Measurements from ENCODE around the gene TLX1.
A peak's percentile ranks its signal among the peaks of the same experiment; 100 is the strongest.

TLX1 gene

GRCh38 chr10:101112799-101113594 is 18.1 kb upstream of the TLX1 start:
- no peak for DNase-seq (ENCODE audit: low spot score)

DNA sequence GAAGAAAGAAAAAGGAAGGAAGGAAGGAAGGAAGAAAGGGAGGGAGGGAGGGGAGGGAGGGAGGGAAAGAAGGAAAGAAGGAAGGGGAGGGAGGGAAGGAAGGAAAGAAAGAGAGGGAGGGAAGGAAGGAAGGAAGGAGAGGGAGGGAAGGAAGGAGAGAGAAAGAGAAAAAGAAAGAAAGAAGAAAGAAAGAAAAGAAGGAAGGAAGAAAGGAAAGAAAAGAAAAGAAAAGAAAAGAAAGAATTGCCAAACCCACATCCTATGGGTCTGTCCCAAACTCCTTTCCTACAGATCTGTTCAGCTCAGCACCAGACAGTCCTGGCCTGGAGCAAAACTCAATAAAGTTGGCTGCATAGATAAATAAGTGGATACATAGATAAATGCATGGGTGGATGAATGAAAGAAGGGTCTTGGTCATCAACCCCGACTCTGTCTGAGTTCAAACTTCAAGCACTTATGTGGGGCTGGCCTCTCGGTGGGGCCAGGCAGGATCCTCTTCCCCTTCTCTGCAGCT is 17.2 kb upstream of the TLX1 start:
- no peak for DNase-seq (ENCODE audit: low spot score)

DNA sequence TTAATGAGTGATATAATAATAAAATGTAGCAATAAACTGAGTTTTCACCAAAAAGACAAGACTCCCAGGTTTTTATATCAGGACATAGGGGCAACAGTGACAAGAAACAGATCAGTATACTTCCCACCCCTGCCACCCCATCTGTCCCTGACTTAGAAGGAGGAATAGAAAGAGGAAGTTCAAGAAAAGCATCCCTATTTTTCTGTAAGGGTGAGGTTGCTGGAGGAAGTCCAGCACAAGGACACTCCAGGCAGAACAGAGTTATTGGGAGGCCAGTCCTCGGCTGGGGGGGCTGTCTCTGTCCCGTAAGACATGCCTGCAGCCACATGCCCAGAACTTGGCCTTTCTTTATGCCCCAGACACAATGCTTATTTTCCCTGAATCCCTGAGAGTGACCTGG is 16.5 kb upstream of the TLX1 start:
- DNase-seq (ENCODE audit: low spot score), result no peak

DNA sequence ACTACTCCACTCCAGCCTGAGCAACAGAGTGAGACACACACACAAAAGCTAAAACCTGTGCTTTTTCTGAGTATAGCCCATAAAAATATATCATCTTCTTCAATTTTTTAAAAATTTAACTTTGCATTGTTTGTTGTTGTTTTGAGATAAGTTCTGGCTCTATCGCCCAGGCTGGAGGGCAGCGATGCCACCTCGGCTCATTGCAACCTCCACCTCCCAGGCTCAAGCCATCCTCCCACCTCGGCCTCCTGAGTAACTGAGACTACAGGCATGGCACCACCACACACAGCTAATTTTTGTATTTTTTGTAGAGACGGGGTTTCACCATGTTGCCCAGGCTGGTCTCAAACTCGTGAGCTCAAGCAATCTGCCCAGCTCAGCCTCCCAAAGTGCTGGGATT is 14.3 kb upstream of the TLX1 start:
- no peak for DNase-seq (ENCODE audit: low spot score)

DNA sequence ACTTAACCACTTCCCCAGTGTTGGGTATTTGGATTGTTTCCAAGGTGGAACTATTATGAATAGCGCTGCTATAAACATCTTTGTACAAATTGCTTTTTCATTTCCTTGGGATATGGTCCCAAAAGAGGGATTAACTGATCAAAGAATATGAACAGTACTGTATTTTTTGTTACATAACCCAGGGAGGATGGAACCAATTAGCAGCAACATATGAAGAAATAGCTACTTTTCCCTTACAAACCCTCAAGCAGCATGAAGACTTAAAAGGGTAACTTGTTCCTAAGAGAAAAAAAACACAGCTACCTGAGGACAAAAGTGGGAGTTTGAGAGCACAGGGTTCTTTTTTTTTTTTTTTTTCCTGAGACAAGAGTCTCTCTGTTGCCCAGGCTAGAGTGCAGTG is 13.1 kb upstream of the TLX1 start:
- peak; percentile 36 for DNase-seq (ENCODE audit: low spot score)

DNA sequence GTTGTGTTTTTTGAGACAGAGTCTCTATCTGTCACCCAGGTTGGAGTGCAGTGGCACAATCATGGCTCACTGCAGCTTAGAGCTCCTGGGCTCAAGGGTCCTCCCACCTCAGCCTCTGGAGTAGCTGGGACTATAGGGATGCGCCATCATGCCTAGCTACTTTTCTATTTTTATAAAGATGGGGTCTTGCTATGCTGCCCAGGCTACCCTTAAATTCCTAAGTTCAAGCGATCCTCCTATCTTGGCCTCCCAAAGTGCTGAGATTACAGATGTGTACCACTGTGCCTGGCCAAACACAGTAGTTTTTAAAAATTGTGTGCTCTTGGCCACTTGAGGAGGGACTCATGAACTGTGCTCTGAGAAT is 10.6 kb upstream of the TLX1 start:
- no peak for DNase-seq (ENCODE audit: low spot score)

- no peak for DNase-seq (ENCODE audit: low spot score)
Observed at GRCh38 chr10:101120884-101121653, 10.0 kb upstream of the TLX1 start.

DNA sequence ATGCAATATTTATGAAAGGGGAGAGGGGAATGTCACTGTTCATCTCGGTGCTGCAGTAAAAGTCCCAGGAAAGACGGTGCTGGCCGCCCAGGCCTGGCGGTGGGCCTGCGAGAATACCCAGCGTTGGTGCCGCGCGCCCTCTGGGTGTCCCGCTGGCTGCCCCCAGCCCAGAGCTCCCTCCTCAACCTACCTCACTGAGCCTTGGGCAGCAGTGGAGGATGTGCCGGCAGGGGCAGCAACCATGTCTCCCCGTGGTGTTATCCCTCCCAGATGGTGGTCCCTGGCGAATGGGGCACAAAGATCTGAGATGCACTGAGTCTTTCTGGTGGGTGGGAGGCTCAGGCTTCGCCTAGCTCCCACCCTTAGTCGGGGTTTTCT is 9.5 kb upstream of the TLX1 start:
- no peak for DNase-seq (ENCODE audit: low spot score)

DNA sequence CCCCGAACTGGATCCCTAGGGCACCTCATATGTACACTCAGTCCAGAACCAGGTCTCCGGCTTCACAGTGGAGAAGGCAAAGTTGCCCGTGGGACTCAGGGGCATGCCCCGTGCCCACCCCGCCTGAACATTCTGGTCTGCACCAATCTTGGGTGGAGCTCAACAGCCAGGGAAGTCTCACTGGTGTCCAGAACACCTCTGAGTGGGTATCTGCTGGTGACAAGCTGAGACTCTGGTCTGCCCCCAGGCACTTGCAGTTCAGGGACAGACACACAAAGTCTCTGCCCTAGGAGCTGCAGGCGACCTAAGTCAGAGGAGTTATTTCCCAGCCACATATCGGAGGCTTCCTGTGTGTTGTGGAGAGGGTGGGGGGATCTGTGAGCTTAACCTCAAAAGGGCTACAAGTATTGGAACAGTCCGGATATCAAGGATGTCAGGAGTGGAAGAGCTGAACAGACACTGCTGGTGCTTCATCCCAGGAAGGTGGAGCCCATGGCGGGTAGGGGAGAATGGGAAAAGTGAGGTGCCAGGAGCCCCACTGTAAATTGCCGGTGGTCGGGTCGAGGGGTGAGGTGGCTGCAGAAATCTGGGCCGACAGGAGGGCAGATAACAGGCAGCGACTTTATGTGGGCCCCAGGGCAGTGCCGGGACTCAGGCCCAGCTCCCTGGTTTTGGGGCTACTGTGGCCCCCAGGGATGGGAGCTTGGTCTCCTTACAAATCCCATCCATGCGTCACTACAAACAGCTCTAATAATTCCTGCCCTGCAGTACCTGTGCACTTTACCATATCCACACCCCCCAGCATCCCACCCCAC is 8.6 kb upstream of the TLX1 start:
- no peak for DNase-seq (ENCODE audit: low spot score)

- DNase-seq (ENCODE audit: low spot score), result no peak
Observed at GRCh38 chr10:101123085-101123814, 7.8 kb upstream of the TLX1 start.

DNA sequence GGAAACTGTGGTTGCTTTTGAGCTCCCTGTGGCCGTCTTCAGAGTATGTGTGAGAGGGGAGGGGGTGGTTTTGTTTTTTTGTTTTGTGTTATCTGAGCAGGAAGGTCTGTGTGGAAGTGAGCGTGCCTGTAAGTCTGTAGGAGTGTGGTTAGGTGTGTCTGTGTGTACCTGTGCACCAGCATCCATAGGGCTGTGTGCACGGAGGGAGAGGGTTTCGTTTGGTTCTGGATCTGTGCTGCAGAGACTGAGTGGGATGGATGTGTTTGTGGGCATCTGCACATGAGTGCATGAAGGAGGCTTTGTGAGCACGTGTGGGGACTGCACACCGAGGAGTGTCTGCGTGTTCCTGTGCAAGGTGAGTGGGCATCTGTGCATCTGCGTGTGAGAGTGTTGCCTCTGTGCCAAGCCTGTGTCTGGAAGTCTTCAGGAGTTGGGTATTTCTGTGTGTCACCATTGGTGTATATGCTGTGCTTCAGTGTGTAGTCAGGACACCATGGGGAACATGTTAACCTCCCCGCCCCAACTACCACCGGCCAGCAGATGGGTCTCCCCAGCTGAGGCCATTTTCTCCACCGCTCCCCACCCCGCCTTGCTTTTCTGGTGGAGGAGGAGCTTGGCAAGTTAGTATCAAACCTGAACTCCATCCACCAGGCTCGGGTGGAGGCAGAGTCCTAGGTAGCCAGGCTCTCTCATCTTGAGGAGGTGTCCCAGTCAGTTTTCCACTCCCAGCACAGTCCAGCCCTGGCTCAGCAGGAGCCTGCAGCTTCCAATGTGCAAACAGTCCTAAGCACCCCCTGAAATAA is 7.1 kb upstream of the TLX1 start:
- DNase-seq (ENCODE audit: low spot score), result no peak

- DNase-seq (ENCODE audit: low spot score), result no peak
Observed at GRCh38 chr10:101124933-101125332, 6.2 kb upstream of the TLX1 start.

- no peak for DNase-seq (ENCODE audit: low spot score)
Observed at GRCh38 chr10:101126684-101127628, 4.1 kb upstream of the TLX1 start.

- DNase-seq (ENCODE audit: low spot score), result no peak
Observed at GRCh38 chr10:101130141-101130540, 959 bp upstream of the TLX1 start.

DNA sequence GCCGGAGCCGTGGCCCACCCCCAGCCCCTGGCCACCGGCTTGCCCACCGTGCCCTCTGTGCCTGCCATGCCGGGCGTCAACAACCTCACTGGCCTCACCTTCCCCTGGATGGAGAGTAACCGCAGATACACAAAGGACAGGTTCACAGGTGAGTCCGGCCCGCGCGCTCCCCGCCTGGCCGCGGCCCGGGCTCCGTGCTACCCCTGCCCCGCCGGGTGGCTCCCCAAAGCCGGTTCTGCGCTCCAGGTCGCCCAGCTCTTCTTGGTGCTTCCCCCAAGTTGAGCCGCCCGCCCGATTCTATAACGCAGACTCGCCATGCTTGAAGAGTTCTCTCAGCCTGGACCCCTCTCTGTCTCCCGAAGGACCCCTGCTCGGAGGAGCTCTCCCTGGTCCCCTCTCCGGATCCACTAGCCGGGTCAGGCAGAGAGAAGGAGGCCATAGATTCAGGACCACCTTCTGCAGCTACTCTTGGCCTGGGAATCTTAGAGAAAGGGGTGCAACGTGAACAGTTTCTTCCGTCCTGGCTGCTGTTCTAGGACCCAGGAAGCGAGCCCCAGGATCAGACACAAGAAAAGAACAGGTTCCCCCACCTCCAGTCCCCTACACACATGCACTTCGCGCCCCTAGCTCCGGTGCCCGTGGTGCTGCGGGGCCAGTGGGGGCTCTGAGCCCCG is 999 bp downstream of the TLX1 start:
- DNase-seq (ENCODE audit: low spot score), result no peak

DNA sequence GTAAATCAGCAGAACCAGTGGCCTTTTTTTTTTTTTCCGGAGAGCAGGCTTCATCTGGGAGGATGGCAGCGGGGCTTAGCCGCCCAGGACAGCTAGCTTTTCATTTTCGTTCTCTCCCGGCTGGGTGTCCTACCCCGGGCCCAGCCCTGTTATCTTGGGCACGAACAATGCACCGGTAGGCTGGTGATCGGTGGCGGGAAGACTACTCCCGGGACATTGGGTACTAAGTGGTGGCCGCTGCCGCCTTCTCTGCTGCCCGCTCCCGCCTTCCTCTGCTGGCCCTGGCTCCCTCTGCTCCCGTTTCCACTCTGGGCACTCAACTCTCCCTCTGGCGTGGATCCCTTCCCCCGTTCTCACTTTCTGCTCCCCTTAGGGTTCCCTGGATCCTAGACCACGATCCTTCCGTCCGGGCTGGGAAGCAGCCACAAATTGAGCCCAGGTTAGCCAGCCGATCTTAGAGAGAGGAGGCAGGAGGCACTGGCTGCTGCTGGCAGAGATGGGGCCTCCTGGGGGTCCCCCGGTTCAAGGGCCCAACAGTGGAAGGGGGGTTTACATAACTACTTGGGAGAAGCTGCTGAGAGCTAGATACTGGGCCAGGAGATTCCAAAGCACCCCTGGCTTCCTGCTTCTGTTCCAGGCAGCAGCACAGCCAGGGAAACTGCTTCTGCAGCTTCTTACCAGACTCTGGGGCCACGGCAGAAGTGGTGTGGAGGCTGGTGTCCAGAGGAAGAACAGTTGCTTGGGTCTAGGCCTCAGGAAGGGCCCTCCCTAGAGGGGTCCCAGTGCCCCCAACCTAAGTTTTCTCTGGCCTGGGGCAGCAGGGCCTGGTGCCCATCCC is 1.8 kb downstream of the TLX1 start:
- no peak for DNase-seq (ENCODE audit: low spot score)

GRCh38 chr10:101133489-101134298 is 2.6 kb downstream of the TLX1 start:
- no peak for DNase-seq (ENCODE audit: low spot score)

All from COLO829 (cell line).